ENCODE measurements around the gene EPAS1.

DNA sequence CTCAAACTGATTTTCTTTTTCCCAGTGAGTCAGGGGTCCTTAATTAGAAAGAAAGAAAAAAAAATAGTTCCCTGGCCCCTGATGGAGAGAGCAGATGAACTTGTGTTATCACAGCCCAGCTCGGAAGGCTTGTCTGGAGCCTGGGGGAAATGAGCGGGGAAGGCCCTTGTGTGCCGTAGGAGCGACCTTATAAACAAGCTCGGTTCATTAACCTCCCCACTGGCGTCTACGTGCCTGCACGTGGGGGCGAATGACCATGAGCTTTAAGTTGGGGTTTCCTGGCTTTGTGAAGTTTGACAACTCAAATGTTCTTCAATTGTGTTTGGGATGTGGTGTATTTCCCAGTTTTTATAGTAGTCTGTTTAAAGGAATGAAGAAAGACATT lies 69.5 kb downstream of the EPAS1 start:
- TF ChIP-seq, protein P1, sequence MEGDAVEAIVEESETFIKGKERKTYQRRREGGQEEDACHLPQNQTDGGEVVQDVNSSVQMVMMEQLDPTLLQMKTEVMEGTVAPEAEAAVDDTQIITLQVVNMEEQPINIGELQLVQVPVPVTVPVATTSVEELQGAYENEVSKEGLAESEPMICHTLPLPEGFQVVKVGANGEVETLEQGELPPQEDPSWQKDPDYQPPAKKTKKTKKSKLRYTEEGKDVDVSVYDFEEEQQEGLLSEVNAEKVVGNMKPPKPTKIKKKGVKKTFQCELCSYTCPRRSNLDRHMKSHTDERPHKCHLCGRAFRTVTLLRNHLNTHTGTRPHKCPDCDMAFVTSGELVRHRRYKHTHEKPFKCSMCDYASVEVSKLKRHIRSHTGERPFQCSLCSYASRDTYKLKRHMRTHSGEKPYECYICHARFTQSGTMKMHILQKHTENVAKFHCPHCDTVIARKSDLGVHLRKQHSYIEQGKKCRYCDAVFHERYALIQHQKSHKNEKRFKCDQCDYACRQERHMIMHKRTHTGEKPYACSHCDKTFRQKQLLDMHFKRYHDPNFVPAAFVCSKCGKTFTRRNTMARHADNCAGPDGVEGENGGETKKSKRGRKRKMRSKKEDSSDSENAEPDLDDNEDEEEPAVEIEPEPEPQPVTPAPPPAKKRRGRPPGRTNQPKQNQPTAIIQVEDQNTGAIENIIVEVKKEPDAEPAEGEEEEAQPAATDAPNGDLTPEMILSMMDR (IDR thresholded peaks at IDR 0.05; ENCODE audit: control extremely low read depth in 1 of 3, insufficient read depth in 1 of 3, low read depth in 1 of 3, low read length in 3 of 3): no peak
- TF ChIP-seq KDM1A (IDR thresholded peaks at IDR 0.05; ENCODE audit: borderline replicate concordance, low read length) (no peak), EP300 (IDR thresholded peaks at IDR 0.05; ENCODE audit: borderline replicate concordance in 1 of 2, low read depth in 2 of 2, low read length in 2 of 2) (no peak)
- TF ChIP-seq, protein P2, sequence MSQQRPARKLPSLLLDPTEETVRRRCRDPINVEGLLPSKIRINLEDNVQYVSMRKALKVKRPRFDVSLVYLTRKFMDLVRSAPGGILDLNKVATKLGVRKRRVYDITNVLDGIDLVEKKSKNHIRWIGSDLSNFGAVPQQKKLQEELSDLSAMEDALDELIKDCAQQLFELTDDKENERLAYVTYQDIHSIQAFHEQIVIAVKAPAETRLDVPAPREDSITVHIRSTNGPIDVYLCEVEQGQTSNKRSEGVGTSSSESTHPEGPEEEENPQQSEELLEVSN (IDR thresholded peaks at IDR 0.05): no peak
